ENCODE measurements around the gene PIGH. TPM values are rescaled to one million over a fixed set of nuclear protein-coding genes. Genes with fewer than 3 reads are reported as not detected.

PIGH gene
- total RNA-seq, 4 donors from 2014 or later: 22.1 to 31.4 (median 29.2) TPM

GRCh38 chr14:67576216-67576955 is 23.7 kb downstream of the PIGH start:
- H3K4me3 ChIP-seq (ENCODE audit: low read depth, poor library complexity, severe bottlenecking): no peak overlapping the region
- no peak for DNase-seq (ENCODE audit: low spot score in 2 of 2)
- TF ChIP-seq, protein P1, sequence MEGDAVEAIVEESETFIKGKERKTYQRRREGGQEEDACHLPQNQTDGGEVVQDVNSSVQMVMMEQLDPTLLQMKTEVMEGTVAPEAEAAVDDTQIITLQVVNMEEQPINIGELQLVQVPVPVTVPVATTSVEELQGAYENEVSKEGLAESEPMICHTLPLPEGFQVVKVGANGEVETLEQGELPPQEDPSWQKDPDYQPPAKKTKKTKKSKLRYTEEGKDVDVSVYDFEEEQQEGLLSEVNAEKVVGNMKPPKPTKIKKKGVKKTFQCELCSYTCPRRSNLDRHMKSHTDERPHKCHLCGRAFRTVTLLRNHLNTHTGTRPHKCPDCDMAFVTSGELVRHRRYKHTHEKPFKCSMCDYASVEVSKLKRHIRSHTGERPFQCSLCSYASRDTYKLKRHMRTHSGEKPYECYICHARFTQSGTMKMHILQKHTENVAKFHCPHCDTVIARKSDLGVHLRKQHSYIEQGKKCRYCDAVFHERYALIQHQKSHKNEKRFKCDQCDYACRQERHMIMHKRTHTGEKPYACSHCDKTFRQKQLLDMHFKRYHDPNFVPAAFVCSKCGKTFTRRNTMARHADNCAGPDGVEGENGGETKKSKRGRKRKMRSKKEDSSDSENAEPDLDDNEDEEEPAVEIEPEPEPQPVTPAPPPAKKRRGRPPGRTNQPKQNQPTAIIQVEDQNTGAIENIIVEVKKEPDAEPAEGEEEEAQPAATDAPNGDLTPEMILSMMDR (IDR thresholded peaks at IDR 0.05): no peak
- no peak for TF ChIP-seq POLR2A (IDR thresholded peaks at IDR 0.05)
- WGBS, 2 donors: 94 to 95% methylated on average over 7 of the region's 7 CpGs
- intact Hi-C loops (cut with DNase I; ENCODE audit: low total_unique reads): no loop called here

DNA sequence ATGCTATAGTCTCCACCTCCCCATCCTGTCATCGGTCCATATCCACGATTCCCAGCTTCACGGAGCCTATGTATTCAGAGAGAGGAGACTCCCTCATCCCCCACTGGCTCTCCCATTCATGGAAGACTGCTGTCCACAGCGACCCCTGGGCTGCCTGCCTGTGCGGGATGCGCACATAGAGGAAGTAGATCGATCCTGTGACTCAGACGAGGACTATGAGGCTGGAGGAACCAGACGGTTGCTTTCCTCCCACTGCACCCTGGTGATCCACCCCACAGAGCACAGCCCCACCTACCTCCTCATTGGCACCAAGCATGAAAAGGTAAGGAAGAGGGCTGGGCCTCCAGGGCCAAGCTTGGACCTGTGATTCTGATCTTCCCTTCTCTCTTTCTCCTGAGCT is 24.4 kb downstream of the PIGH start:
- no peak for DNase-seq (ENCODE audit: low spot score in 2 of 2)
- intact Hi-C loops (cut with DNase I; ENCODE audit: low total_unique reads): no loop called here
- no peak for TF ChIP-seq POLR2A (IDR thresholded peaks at IDR 0.05)
- TF ChIP-seq, protein P1 (IDR thresholded peaks at IDR 0.05): no peak
- H3K4me3 ChIP-seq (ENCODE audit: low read depth, poor library complexity, severe bottlenecking): no peak overlapping the region
- 75 to 77% methylated on average over 9 of the region's 9 CpGs for WGBS, 2 donors

- intact Hi-C loops (cut with DNase I; ENCODE audit: low total_unique reads): loop anchor here (5.0 kb wide), 2 partner anchors 48 to 148 kb away; no protein-coding TSS in a partner anchor
- H3K4me3 ChIP-seq (ENCODE audit: low read depth, poor library complexity, severe bottlenecking): no peak overlapping the region
- DNase-seq (ENCODE audit: low spot score in 2 of 2): no peak
- WGBS, 2 donors: 67 to 75% methylated on average over 7 of the region's 7 CpGs
- TF ChIP-seq POLR2A (IDR thresholded peaks at IDR 0.05): no peak
- TF ChIP-seq, protein P1 (IDR thresholded peaks at IDR 0.05): no peak
Measured at GRCh38 chr14:67574806-67575205, 25.3 kb downstream of the PIGH start.

DNA sequence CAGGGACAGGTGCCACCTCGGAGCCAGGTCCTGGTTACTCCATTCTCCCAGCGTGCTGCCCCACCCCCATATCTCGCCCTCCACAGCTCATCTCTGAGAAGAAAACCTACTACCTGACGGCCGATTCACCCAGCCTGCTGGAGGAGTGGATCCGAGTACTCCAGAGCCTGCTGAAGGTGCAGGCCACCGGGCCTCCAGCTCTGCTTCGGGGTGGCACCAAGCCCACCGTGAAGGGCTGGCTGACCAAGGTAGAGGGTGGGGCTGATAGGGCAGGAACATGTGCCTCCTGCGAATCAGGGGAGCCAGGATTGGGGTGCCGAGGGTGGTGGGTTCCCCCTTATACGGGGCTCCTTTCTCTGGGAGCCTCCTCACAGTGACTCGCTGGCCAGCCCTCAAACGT is 25.9 kb downstream of the PIGH start:
- WGBS, 2 donors: 83 to 89% methylated on average over 14 of the region's 14 CpGs
- TF ChIP-seq POLR2A (IDR thresholded peaks at IDR 0.05): no peak
- intact Hi-C loops (cut with DNase I; ENCODE audit: low total_unique reads): loop anchor here (5.0 kb wide), 2 partner anchors 47 to 147 kb away; no protein-coding TSS in a partner anchor
- no peak for DNase-seq (ENCODE audit: low spot score in 2 of 2)
- no peak overlapping the region for H3K4me3 ChIP-seq (ENCODE audit: low read depth, poor library complexity, severe bottlenecking)

- DNase-seq (ENCODE audit: low spot score in 2 of 2): no peak
- intact Hi-C loops (cut with DNase I; ENCODE audit: low total_unique reads): loop anchor here (5.0 kb wide), 2 partner anchors 46 to 146 kb away; no protein-coding TSS in a partner anchor
- WGBS, 2 donors: 79 to 83% methylated on average over 15 of the region's 15 CpGs
- no peak overlapping the region for H3K4me3 ChIP-seq (ENCODE audit: low read depth, poor library complexity, severe bottlenecking)
- TF ChIP-seq POLR2A (IDR thresholded peaks at IDR 0.05): no peak
- TF ChIP-seq, protein P1 (IDR thresholded peaks at IDR 0.05): no peak
Measured at GRCh38 chr14:67573228-67574010, 26.6 kb downstream of the PIGH start.

DNA sequence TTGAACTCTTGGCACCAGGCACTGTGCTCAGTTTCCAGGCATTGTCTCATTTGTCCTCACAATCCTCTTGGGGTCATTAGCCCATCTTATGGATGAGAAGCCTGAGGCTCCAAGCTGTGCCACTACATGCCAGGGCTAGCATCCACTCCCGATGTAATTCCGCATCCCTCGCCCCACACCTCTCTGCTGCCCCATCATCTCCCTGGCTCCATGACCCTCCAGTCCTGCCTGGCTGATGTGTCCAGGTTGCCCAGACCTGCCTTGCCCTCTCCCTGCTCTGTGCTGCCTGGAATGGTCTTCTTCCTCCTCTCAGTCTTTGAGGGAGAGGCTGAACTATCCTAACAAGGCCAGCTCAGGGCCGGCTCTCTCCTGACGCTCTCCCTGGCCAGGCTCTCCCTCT is 27.5 kb downstream of the PIGH start:
- TF ChIP-seq, protein P1 (IDR thresholded peaks at IDR 0.05): no peak
- TF ChIP-seq POLR2A (IDR thresholded peaks at IDR 0.05): no peak
- WGBS, 2 donors: 85 to 90% methylated on average over 5 of the region's 5 CpGs
- intact Hi-C loops (cut with DNase I; ENCODE audit: low total_unique reads): loop anchor here (5.0 kb wide), 2 partner anchors 45 to 145 kb away; no protein-coding TSS in a partner anchor
- no peak for DNase-seq (ENCODE audit: low spot score in 2 of 2)
- no peak overlapping the region for H3K4me3 ChIP-seq (ENCODE audit: low read depth, poor library complexity, severe bottlenecking)

Measured in lower leg skin (tissue), 4 donors.